ENCODE measurements around the gene ARF5.
A peak's percentile ranks its signal among the peaks of the same experiment; 100 is the strongest.
"Not testable (repeated sequence)": the region's sequence is repeated elsewhere in the genome, so short reads cannot be mapped to it uniquely, and the experiment has no call there.

Gene ARF5

DNA sequence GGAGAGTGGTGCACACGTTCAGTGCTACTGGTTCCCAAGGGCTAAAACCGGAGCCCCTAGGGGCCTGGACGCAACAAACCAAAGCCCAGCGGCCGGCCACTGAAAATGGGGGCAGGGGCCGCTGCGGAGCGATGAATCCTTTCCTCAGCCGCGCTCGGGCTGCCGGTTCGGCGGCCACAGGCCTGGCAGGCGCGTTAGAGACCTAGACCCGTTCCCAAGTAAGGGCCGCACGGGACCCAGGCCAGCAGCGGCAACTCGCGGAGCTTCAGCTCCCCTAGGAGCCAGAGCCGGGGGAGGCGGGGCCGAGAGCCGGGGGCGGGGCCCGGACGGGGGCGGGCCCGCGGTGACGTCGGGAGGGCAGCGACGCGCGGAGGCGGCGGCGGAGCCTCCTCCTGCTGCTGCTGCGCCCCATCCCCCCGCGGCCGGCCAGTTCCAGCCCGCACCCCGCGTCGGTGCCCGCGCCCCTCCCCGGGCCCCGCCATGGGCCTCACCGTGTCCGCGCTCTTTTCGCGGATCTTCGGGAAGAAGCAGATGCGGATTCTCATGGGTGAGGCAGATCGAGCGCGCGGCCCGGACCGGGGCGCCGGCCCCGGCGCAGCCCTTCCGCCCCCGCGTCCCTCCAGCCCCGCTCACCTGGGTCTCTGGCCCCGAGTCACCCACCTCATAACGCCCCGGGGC is at the start of gene ARF5:
Gene ARF5 (plus strand): TSS at position 393 of the 678 bp plus-strand sequence. CDS start 88 bp downstream, at position 481.
- peak; percentile 82 to 89 for DNase-seq

DNA sequence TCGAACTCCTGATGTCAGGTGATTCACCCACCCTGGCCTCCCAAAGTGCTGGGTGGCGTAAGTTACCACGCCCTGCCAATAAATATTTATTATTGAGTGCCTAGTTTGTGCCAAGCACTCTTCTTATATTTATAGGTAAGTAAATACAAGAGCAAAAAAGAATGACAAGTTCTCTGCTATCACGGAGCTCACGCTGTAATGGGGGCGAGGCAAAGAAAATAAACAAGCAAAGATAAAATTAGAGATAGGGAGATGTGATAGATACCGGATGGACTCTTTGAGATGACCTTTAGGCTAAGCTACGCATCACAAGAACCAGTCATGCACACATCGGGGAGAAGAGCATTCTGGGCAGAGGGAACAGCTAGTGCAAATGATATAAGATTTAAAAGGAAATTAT is 49.1 kb upstream of the ARF5 start:
- no peak for DNase-seq

DNA sequence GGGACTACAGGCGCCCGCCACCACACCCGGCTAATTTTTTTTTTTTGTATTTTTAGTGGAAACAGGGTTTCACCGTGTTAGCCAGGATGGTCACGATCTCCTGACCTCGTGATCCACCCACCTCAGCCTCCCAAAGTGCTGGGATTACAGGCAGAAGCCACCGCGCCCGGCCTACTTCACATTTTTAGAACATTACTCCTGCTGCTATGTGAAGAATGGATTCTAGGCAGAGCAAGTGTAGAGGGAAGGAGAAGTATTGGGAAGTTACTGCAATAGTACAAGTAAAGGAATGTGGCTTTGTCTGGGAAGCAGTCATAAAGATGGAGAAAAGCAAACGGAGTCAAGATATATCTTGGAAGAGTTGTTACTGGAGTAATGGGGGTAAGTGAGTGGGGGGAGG is 47.8 kb upstream of the ARF5 start:
- not testable (repeated sequence) for DNase-seq

DNA sequence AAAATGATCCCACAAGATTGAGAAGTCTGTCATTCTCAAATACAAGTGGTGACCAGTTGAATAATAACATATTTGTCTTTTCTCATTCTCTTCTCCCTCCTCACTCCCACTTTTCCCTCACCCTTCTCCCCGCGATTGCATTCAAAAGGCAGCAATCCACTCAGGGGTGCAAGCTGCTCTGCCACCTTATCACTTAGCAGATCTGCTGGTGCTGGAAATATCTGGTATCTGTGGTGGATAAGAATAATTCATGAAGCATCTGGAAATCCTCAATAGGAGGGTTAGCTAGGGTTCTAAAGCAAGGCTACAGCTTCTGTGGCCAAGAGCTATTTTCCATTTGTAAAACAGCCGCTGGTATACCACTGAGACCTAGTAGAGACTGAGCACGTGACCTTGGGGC is 46.7 kb upstream of the ARF5 start:
- no peak for DNase-seq

DNA sequence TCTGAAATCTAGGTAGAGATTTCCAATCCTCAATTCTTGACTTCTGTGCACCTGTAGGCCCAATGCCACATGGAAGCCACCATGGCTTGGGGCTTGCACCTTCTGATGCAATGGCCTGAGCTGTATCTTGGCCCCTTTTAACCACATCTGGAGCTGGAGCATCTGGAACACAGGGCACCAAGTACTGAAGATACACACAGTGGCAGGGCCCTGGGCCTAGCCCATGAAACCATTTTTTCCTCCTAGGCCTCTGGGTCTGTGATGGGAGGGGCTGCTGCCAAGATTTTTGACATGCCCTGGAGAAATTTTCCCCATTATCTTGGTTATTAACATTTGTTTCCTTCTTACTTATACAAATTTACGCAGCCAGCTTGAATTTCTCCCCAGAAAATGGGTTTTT is 41.9 kb upstream of the ARF5 start:
- no peak for DNase-seq

DNA sequence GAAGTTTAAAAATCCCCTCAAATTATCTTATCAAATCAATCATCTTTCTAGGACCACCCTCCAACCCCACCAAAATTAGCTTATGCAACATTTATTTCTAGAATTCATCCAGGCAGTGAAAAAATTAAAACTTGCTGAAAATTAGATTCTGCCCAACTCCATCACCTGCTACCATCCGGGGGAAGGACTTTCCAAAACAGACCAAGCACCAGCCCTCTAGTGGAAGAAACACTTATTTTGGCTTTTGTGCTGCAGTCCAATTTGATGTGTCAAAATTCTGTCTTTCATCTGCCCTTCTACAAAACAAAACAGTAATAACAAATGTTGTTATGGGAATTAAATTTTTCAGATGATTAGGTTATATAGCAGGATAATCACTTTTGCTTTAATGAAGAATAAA is 38.0 kb upstream of the ARF5 start:
- DNase-seq, result no peak

DNA sequence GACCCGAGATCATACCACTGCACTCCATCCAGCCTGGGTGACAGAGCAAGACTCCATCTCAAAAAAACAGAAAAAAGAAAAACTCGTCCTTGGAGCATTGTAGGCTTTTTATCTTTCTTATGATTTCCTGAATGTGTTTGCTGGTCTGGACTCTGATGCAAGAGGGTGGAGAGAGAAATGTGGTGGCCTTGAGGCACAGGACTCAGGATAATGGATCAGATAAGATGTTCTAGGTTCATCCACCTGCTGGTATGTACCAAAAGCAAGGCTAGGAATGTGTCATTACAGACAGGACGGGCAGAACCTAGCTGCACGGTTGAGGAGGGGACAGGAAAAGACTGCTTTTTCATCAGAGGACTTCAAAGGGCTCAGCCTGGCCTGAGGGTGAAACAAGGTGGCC is 36.3 kb upstream of the ARF5 start:
- no peak for DNase-seq

DNA sequence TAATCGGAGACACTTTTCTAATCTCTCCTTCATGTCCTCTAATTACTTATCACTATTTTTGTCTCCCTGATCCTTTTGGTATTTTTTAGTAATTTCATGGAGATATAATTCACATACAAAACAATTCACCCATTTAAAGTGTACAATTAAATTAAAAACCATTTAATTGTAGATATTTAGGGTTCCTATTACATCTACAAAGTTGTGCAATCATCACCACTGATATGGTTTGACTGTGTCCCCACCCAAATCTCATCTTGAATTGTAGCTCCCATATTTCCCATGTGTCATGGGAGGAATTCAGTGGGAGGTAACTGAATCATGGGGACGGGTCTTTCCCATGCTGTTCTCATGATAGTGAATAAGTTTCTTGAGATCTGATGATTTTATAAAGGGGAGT is 31.8 kb upstream of the ARF5 start:
- no peak for DNase-seq

DNA sequence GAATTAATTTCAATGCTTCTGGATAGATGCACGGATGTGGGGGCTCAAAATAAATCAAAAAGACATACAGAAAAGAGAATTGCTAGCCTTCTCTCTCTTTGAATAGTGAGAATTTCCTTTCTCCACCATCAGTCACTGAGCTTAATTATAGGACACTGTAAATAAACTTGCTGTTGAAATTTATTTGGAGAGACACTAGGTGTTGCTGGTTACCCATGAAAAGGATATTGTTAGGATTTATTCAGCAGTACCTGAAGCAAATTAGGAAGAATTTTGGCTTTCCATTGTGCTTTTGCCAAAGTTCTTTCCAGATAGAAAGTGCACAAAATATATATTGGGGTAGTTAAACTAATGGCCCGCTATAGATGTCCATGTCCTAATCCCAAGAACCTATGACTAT is 30.4 kb upstream of the ARF5 start:
- DNase-seq, result no peak

DNA sequence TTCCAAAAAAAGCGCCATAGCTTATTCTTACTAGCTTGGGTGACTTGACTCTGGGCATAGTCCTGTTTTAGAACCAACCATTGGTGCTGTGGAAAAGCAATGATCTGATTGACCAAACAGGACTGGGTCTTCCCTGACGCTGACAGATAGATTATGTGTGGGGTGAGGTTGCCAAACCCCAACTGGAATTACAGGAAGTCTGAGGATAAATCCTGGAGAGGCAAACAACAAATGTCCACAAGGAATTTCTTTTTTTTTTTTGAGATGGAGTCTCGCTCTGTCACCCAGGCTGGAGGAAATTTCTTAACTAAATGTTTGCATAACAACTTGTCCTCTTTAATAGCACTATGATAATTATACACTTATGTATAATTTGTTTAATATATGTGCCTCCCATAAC is 22.0 kb upstream of the ARF5 start:
- DNase-seq, result no peak

DNA sequence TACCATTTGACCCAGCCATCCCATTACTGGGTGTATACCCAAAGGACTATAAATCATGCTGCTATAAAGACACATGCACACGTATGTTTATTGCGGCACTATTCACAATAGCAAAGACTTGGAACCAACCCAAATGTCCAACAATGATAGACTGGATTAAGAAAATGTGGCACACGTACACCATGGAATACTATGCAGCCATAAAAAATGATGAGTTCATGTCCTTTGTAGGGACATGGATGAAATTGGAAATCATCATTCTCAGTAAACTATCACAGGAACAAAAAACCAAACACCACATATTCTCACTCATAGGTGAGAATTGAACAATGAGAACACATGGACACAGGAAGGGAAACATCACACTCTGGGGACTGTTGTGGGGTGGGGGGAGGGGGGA is 20.2 kb upstream of the ARF5 start:
- not testable (repeated sequence) for DNase-seq

DNA sequence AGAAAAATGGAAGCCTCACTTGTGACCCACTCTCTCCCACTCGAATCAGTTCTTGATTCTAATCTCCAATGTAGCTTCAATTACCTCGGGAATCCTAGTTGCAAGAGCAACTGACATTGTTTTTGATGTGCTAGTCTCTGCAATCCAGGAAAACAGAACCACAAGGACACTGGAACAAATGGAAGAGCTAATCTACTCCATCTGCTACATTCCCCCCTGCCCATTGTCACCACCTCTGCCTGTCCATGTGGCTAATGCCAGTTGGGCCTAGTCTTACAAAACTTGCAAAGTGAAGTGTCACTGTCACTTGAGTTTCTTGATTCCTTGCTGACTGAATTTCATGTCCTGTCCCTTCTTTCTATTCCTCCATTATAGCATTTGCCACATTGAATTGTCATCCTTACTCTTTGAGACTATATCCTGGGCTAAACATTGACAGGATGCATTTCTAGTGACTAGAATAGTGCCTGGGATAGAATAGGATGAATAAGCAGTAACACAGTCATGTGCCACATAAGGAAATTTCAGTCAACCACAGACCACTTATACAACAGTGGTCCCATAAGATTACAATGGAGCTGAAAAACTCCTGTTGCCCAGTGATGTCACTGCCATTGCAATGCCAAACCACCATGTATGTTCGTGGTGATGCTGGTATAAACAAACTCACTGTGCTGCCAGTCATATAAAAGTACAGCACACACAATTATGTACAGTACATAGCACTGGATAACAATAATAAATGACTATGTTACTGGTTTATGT is 16.3 kb upstream of the ARF5 start:
- DNase-seq, result no peak

DNA sequence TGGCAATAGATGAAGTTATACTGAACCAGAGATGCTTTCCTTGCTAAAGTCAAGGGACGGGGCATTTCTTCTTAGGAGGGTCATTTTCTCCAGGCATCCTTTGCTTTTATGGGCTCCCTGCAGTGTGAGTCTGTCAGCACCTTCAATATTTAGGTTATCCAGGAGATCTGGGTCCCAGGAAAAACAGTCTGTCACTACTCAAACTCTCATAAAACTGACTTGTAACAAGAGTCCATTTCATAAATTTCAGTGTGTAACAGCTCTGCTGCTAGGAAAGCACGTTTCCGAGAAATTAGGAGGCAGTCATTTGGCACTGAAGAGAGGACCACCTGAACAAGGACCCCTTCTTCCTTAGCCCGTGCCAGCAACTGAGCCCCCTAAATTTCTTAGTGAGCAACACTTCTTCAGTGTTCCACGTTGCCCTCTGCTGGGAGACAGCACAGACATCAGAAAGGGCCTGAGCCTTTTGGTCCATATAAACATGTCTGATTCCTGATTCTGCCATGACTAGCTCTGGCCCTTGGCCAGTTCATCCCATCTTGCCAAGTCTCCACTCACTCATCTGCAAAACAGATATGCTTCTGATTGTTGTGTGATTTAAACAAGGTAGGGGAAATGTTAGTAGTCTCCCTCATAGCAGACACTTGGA is 10.1 kb upstream of the ARF5 start:
- DNase-seq, result no peak

DNA sequence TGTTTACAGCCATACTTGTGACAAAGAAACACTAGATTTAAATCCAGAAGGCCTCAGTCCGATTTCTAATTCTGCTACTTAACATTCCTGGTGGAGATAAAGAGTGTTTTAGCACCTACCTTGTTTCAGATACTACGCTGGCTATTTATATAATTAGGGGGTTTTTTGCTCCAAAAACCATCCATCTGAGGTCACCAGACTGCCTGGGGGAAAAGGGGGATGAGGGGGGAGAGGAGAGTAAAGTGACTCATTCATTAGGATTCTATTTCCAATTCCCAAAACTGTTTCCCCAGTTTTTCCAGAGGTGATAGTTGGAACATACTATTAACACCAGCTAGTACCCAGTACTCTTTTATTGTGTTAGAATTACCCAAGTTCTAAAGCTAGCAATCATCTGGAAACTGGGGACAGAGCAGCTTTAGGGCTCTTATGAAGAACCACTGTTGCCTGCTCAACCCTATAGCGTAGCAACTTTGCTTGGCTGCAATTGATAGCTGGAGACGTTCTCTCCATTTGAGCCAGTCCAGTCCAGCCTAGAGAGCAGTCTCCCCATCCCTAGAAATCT is 9.4 kb upstream of the ARF5 start:
- no peak for DNase-seq

DNA sequence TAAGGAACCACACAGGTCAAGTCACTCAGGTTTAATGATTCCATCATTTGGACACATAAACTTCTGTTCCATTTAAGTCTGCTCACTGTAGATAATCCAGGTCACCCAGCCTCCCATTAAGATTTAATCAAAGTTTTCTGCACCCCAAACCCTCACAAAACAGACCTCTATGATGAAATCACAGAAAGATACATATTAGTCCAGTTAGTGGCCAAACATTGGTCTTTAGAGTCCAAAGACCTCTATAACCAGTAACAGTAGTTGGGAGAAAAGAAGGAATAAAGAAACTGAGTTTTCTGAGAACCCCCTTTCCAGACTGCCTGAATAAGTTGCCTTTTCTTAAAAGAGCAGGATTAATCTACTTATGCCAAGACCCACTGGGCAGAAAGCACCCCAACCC is 7.6 kb upstream of the ARF5 start:
- no peak for DNase-seq

DNA sequence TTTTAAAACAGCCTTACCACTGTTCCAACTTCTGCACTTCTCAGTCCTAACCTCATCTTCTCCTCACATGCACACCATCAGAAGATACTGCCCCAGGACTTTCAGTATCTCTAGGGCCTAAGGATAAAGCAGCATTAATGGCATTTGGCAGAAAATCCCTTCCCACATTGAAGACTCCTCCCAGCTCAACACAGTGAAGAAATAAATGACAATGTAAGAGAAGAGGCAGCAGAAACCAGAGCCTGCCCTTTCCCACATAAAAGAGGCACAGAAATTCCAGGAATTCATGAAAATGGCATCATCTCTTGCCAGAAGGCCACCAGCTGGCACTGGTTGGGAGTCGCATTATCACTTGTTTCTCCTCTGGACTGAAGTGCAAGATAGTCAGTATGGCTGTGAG is 6.5 kb upstream of the ARF5 start:
- no peak for DNase-seq

DNA sequence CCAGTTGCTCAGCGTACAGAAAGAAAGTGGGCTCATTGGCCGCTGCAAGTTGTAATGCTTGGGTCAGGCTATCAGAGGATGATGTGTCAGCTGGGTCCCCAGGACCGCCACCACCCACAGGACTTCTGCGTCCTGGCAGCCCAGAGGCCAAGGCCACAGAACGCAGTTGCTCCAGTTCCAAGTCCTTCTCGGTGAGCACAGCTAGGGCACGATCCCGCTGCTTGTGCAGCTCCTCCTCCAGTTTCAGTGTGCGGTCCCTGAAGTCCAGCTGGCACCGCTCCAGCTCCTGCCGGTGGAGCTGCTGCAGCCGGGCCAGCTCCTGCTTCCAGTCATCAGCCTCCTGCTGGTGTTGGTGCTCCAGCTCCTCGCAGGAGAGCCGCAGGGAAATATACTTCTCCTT is 5.8 kb upstream of the ARF5 start:
- no peak for DNase-seq

DNA sequence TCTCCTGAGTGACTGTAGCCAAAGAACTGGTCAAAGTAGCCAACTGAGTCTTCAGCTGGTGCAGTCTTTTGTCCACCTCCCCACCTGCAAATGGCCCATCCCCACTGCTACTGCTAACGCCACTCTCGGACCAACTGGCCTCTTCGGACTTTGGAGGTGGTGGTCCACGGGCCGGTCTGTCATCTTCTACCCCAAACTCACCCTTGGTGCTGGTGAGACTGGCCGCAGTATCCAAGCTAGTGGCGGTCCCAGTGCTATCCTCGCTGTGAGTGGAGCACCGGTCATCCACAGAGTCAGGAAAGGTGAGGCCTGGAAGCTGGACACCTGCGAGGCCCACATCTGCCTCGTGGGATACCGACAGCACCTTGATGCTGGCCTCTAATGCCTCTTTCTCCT is 3.6 kb upstream of the ARF5 start:
- DNase-seq, result no peak

DNA sequence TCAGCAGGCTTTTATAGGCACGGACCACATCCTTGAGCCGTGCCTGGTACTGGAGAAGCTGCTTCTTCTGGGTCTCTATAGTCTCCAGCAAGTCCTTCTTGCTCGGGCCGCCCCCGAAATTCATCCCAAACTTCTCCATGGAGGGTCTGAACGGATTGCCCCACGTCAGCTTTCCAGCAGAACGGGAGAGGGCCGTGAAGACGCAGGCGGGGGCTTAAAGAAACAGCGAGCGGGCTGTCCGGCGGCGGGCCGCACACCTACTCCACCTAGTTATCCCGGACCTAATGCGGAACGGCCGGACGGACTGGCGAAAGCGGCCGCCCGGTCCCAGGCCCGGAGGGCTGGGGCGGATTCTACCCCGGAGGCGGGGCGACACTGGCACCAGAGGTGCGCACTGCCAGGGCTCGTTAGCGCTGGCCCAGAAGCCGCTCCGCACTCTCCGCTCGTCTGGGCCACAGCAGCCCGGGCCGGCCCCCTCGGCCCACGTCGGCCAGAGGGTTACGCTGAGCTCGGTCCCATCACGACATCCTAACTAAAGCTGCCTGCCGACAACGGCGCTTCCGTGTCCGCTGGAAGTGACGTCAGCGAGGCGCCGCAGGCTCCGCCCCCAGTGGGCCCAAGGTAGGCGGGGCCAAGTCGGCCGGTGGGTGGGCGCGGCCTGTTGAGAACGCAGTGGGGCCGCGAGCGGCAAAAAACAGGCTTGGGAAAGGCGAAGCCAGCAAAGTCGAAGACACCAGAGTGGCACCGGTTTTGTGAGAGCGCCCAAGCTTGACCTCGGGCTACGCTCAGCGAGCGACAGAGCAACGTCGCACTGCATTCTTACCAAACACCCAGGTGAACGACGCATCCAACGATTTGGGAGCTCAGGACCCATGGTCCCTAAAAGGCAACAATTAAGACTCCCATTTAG is 2.9 kb upstream of the ARF5 start, which contains the start of gene GCC1:
Gene GCC1 (minus strand): TSS at position 553 of the 910 bp plus-strand sequence. CDS start 414 bp downstream, at position 139.
- peak; percentile 90 to 95 for DNase-seq

DNA sequence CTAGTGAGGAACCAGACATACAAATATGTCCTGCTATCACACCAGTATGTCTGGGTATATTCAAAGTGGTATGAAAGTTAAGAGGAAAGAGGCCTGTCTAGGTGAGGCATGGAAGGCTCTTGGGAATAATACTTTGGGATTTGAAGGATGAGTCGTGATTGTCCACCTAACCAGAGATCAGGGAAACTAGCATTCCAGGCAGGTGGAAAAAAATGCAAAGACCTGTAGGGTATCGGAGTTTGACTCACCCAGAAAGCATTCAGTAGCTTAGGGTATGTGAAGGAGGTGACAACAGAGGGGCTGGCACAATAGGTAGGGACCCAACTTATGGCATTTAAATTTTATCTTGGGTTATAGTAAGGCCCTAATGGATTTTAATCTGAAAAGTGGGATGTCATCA is 1.9 kb upstream of the ARF5 start:
- no peak for DNase-seq

DNA sequence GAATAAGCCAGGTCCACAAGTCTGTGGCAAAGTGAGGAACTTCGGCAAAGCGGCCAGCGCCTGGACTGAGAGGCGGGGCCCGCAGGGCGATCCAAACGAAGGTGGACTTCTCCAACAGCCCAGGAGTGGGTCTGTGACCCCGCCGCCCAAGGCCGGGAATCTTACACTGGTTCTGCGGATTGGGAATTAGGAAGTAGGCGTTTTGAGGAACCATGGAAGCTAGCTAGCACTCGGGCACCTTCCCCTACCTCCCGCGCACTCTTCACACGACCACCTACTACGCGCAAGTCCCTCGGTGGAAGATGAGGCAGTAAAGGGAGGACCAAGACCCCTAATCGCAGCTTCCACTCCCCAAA is 570 bp upstream of the ARF5 start:
- no peak for DNase-seq

DNA sequence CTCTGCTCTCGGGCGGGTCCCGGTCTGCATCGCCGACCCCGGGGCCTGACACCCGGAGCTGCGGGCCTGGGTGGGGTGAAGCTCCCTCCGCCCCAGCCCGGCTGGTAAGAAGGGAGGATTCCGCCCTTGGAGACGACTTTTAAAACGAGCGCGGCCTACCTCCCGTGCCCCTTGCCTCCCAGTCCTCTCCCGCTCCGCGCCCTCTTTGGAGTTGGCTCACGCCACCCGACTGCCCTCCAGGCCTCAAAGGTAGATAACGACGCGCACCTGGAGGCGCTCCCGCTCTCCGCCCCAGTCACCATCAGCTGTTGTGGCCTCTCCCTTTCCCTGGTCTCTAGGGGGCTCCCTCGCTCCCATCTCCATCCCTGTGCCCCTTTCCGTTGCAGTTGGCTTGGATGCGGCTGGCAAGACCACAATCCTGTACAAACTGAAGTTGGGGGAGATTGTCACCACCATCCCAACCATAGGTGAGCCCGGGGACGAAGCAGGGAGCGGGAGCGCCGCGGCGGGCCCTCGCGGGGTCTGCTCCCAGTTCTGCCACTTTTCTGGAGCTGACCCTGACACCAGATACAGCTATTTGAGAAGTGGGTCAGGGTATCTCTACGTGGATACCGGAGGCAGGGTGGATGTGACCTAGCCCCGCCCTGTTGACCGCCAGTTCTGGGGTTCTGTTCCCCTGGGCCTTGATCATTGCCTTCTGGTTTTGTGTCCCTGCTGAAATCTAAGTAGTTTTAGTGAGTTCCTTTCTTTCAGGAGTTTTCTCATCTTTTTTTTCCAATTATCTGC is 679 bp downstream of the ARF5 start:
- DNase-seq, result peak; percentile 28 to 36

Data from activated CD4-positive, alpha-beta T cell treated with anti-CD3 and anti-CD28 coated beads for 4 hours (primary cell).